Measurements from ENCODE around the gene DPYSL3.

Gene DPYSL3

DNA sequence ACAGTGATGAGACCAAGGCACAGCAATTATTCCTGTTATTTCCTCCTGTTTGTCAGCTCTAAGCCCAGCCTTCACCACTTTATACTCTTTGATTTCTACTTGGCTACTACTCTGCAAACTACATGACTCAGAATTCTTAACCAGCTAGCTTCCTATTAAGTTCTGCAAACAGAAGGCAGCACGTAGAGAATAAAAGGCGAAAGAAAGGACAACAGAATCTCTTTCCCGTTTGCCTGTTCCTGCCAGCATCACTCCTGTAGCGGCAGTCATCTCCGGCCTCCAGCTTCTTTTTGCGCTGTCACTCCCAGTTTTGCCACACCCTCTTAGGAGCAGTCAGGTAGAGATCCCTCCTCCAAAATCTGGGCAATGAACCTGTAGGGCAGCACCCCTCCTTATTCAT lies 29.9 kb downstream of the DPYSL3 start:
- H3K4me1 ChIP-seq (ENCODE audit: control insufficient read depth, insufficient read depth, low read length, poor library complexity, severe bottlenecking): no peaks in the 10 kb centered on the region
- H3K27me3 ChIP-seq (replicated peaks; ENCODE audit: control insufficient read depth, insufficient read depth, low read length, poor library complexity, severe bottlenecking): no peaks in the 10 kb centered on the region
- no peaks in the 10 kb centered on the region for H3K36me3 ChIP-seq (ENCODE audit: control insufficient read depth, insufficient read depth, low read length)
- DNase-seq: no peak
- no peaks in the 10 kb centered on the region for H3K9me3 ChIP-seq (ENCODE audit: control insufficient read depth, low read length)
- no peak overlapping the region for H3K4me3 ChIP-seq (ENCODE audit: insufficient read depth, low read depth, low read length, poor library complexity, severe bottlenecking)
- H3K27ac ChIP-seq (ENCODE audit: insufficient read depth, low read length, poor library complexity, severe bottlenecking): no peak overlapping the region

DNA sequence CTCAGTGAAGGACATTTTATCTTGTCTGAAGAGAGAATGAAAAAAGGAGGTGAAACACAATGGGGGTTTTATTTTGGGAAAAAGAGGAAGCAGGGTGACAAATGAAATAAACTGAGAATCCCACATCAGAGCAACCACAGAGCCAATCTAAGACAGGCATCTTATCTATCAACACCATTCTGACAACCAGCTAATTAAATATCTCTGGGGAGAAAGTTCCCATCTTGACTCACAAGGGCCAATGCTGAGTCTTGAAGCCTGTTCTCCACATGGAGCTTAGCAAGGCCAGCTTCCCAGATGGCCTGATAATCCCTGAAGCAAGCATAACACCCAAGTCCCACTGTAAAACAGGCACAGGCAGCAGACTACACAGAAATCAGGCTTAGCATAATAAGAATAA lies 30.4 kb downstream of the DPYSL3 start:
- H3K9me3 ChIP-seq (ENCODE audit: control insufficient read depth, low read length): no peaks in the 10 kb centered on the region
- H3K27ac ChIP-seq (ENCODE audit: insufficient read depth, low read length, poor library complexity, severe bottlenecking): no peak overlapping the region
- no peaks in the 10 kb centered on the region for H3K36me3 ChIP-seq (ENCODE audit: control insufficient read depth, insufficient read depth, low read length)
- H3K4me1 ChIP-seq (ENCODE audit: control insufficient read depth, insufficient read depth, low read length, poor library complexity, severe bottlenecking): no peaks in the 10 kb centered on the region
- H3K4me3 ChIP-seq (ENCODE audit: insufficient read depth, low read depth, low read length, poor library complexity, severe bottlenecking): no peak overlapping the region
- DNase-seq: no peak
- H3K27me3 ChIP-seq (replicated peaks; ENCODE audit: control insufficient read depth, insufficient read depth, low read length, poor library complexity, severe bottlenecking): no peaks in the 10 kb centered on the region

GRCh38 chr5:147474140-147474539 lies 35.7 kb downstream of the DPYSL3 start:
- H3K9me3 ChIP-seq (ENCODE audit: control insufficient read depth, low read length): no peaks in the 10 kb centered on the region
- H3K4me3 ChIP-seq (ENCODE audit: insufficient read depth, low read depth, low read length, poor library complexity, severe bottlenecking): no peak overlapping the region
- DNase-seq: no peak
- H3K27ac ChIP-seq (ENCODE audit: insufficient read depth, low read length, poor library complexity, severe bottlenecking): no peak overlapping the region
- H3K36me3 ChIP-seq (ENCODE audit: control insufficient read depth, insufficient read depth, low read length): no peaks in the 10 kb centered on the region
- H3K4me1 ChIP-seq (ENCODE audit: control insufficient read depth, insufficient read depth, low read length, poor library complexity, severe bottlenecking): no peaks in the 10 kb centered on the region
- no peaks in the 10 kb centered on the region for H3K27me3 ChIP-seq (replicated peaks; ENCODE audit: control insufficient read depth, insufficient read depth, low read length, poor library complexity, severe bottlenecking)

- Histone ChIP-seq H3K27me3 (replicated peaks; ENCODE audit: control insufficient read depth, insufficient read depth, low read length, poor library complexity, severe bottlenecking) (no peaks in the 10 kb centered on the region), H3K9me3 (ENCODE audit: control insufficient read depth, low read length) (no peaks in the 10 kb centered on the region), H3K4me3 (ENCODE audit: insufficient read depth, low read depth, low read length, poor library complexity, severe bottlenecking) (no peak overlapping the region), H3K4me1 (ENCODE audit: control insufficient read depth, insufficient read depth, low read length, poor library complexity, severe bottlenecking) (no peaks in the 10 kb centered on the region), H3K36me3 (ENCODE audit: control insufficient read depth, insufficient read depth, low read length) (no peaks in the 10 kb centered on the region), H3K27ac (ENCODE audit: insufficient read depth, low read length, poor library complexity, severe bottlenecking) (no peak overlapping the region)
- no peak for DNase-seq
These were observed 37.0 kb downstream of the DPYSL3 start for GRCh38 chr5:147472664-147473475.

DNA sequence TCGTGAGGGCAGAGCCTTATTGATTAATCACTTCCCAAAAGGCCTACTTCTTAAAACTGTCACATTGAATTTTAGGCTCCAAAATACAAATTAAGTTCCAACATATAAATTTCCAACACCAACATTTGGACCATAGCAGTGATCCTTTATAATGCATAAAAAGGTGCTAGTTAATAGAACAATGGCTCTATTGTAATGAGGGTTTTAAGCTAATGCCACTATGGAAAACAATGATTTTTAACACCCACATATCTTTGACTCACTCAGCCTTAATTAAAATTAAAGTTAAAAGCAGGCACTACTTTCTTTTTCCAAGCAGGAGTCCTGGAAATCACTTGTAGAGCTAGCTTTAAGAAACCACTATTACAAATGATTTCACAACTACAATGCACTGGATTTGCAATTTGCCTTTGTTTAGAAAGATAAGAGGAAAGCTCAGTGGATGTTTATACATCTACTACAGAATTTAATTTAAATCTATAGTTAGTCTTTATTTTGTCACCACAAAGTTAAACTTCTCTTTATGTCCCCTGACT lies 41.8 kb downstream of the DPYSL3 start:
- no peak overlapping the region for H3K4me3 ChIP-seq (ENCODE audit: insufficient read depth, low read depth, low read length, poor library complexity, severe bottlenecking)
- no peaks in the 10 kb centered on the region for H3K4me1 ChIP-seq (ENCODE audit: control insufficient read depth, insufficient read depth, low read length, poor library complexity, severe bottlenecking)
- H3K9me3 ChIP-seq (ENCODE audit: control insufficient read depth, low read length): no peaks in the 10 kb centered on the region
- no peaks in the 10 kb centered on the region for H3K27me3 ChIP-seq (replicated peaks; ENCODE audit: control insufficient read depth, insufficient read depth, low read length, poor library complexity, severe bottlenecking)
- H3K36me3 ChIP-seq (ENCODE audit: control insufficient read depth, insufficient read depth, low read length): no peaks in the 10 kb centered on the region
- no peak overlapping the region for H3K27ac ChIP-seq (ENCODE audit: insufficient read depth, low read length, poor library complexity, severe bottlenecking)
- no peak for DNase-seq

GRCh38 chr5:147466360-147466980 lies 43.4 kb downstream of the DPYSL3 start:
- H3K9me3 ChIP-seq (ENCODE audit: control insufficient read depth, low read length): no peaks in the 10 kb centered on the region
- H3K36me3 ChIP-seq (ENCODE audit: control insufficient read depth, insufficient read depth, low read length): no peaks in the 10 kb centered on the region
- H3K27me3 ChIP-seq (replicated peaks; ENCODE audit: control insufficient read depth, insufficient read depth, low read length, poor library complexity, severe bottlenecking): no peaks in the 10 kb centered on the region
- no peak for DNase-seq
- H3K27ac ChIP-seq (ENCODE audit: insufficient read depth, low read length, poor library complexity, severe bottlenecking): no peak overlapping the region
- H3K4me3 ChIP-seq (ENCODE audit: insufficient read depth, low read depth, low read length, poor library complexity, severe bottlenecking): no peak overlapping the region
- no peaks in the 10 kb centered on the region for H3K4me1 ChIP-seq (ENCODE audit: control insufficient read depth, insufficient read depth, low read length, poor library complexity, severe bottlenecking)

DNA sequence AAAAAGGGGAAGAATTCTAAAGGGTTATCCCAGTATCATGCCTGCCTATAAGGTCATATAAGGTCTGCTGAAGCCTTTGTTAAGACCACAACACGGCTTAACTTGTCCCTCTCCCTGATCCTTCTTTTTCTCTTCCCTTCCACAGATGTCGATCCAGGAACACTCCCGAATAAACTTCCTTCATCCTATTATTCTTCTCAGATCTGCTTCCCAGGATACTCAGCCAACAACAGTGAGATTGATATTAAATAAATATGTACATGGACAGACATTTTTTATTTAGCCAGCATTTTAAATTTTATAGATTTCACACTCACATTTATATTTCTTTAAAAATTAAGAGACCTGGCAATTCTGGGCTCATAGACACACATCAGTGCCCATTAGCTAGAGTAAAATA lies 44.1 kb downstream of the DPYSL3 start:
- Histone ChIP-seq H3K27ac (ENCODE audit: insufficient read depth, low read length, poor library complexity, severe bottlenecking) (no peak overlapping the region), H3K9me3 (ENCODE audit: control insufficient read depth, low read length) (no peaks in the 10 kb centered on the region), H3K4me3 (ENCODE audit: insufficient read depth, low read depth, low read length, poor library complexity, severe bottlenecking) (no peak overlapping the region), H3K27me3 (replicated peaks; ENCODE audit: control insufficient read depth, insufficient read depth, low read length, poor library complexity, severe bottlenecking) (no peaks in the 10 kb centered on the region), H3K36me3 (ENCODE audit: control insufficient read depth, insufficient read depth, low read length) (no peaks in the 10 kb centered on the region), H3K4me1 (ENCODE audit: control insufficient read depth, insufficient read depth, low read length, poor library complexity, severe bottlenecking) (no peaks in the 10 kb centered on the region)
- no peak for DNase-seq

DNA sequence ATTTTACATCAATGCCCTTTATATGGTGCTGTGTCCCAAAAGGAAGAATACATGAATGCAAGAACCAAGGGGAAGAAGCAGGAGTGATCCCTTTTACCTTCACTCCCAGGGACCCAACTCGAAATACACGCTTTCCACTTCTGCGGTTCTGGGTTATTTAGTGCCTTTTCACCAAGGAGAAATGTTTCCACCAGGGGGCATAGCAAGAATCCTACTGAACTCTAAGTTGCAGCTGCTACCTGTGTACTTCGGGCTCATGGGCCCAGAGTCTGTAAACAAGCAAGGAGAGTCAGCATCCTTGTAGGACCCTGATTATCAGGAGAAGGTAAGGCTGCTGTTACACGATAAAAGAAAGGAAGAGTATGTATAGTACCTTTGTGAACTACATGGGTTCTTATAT lies 45.7 kb downstream of the DPYSL3 start:
- no peak overlapping the region for H3K27ac ChIP-seq (ENCODE audit: insufficient read depth, low read length, poor library complexity, severe bottlenecking)
- H3K4me3 ChIP-seq (ENCODE audit: insufficient read depth, low read depth, low read length, poor library complexity, severe bottlenecking): no peak overlapping the region
- no peaks in the 10 kb centered on the region for H3K36me3 ChIP-seq (ENCODE audit: control insufficient read depth, insufficient read depth, low read length)
- H3K9me3 ChIP-seq (ENCODE audit: control insufficient read depth, low read length): no peaks in the 10 kb centered on the region
- H3K4me1 ChIP-seq (ENCODE audit: control insufficient read depth, insufficient read depth, low read length, poor library complexity, severe bottlenecking): no peaks in the 10 kb centered on the region
- DNase-seq: no peak
- no peaks in the 10 kb centered on the region for H3K27me3 ChIP-seq (replicated peaks; ENCODE audit: control insufficient read depth, insufficient read depth, low read length, poor library complexity, severe bottlenecking)

DNA sequence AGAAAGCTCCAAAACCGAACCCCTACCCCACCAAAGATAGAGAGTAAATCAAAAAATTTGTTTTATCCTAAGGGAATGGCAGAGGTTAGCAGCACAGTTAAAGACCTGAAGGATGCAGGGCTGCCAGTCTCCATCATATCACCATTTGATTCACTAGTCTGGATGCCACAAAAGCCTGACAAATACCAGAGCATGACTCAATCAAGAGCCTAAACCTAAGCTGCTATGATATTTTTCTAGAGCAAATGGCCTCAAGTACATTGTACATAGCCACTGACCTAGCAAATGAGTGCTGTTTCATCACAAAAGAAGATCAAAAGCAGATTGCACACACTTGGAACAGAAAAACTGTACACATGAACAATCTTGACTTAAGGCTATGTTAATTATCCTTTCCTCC lies 48.0 kb downstream of the DPYSL3 start:
- no peak overlapping the region for H3K27ac ChIP-seq (ENCODE audit: insufficient read depth, low read length, poor library complexity, severe bottlenecking)
- no peaks in the 10 kb centered on the region for H3K36me3 ChIP-seq (ENCODE audit: control insufficient read depth, insufficient read depth, low read length)
- H3K9me3 ChIP-seq (ENCODE audit: control insufficient read depth, low read length): no peaks in the 10 kb centered on the region
- H3K4me3 ChIP-seq (ENCODE audit: insufficient read depth, low read depth, low read length, poor library complexity, severe bottlenecking): no peak overlapping the region
- H3K4me1 ChIP-seq (ENCODE audit: control insufficient read depth, insufficient read depth, low read length, poor library complexity, severe bottlenecking): no peaks in the 10 kb centered on the region
- no peaks in the 10 kb centered on the region for H3K27me3 ChIP-seq (replicated peaks; ENCODE audit: control insufficient read depth, insufficient read depth, low read length, poor library complexity, severe bottlenecking)
- no peak for DNase-seq

DNA sequence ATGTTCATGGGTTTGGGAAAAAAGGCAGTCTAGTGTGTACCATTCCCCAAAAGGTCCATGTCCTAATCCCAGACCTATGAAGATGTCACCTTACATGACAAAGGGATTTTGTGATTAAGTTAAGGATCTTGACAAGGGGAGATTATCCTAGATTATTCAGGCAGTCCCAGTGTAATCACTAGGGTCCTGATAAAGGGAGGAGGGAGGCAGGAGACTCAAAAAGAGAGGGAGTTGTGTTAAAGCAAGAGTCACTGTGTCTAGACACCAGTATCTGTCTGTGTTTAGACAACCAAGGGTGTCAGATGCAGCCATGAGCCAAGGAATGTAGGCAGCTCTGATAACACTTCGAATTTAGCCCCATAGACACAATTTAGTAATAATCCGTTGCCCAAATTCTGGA lies 49.5 kb downstream of the DPYSL3 start:
- Histone ChIP-seq H3K4me1 (ENCODE audit: control insufficient read depth, insufficient read depth, low read length, poor library complexity, severe bottlenecking) (no peaks in the 10 kb centered on the region), H3K9me3 (ENCODE audit: control insufficient read depth, low read length) (no peaks in the 10 kb centered on the region), H3K27me3 (replicated peaks; ENCODE audit: control insufficient read depth, insufficient read depth, low read length, poor library complexity, severe bottlenecking) (no peaks in the 10 kb centered on the region), H3K4me3 (ENCODE audit: insufficient read depth, low read depth, low read length, poor library complexity, severe bottlenecking) (no peak overlapping the region), H3K27ac (ENCODE audit: insufficient read depth, low read length, poor library complexity, severe bottlenecking) (no peak overlapping the region), H3K36me3 (ENCODE audit: control insufficient read depth, insufficient read depth, low read length) (no peaks in the 10 kb centered on the region)
- no peak for DNase-seq

All from effector memory CD4-positive, alpha-beta T cell (primary cell).